Kidney (tissue), 14 donors: ENCODE measurements around the gene PCLO. TPM values are rescaled to one million over a fixed set of nuclear protein-coding genes. Genes with fewer than 3 reads are reported as not detected.
A peak's percentile ranks its signal among the peaks of the same experiment; 100 is the strongest.

ENCODE experiments used
- DNase-seq, 5 donors: peaks; one replicate each; pipeline ENCODE4 v3.0.0-alpha.2; 2013 to 2020
- FAIRE-seq: peaks from 2 replicates; lab custom pipeline; 2012; peaks lifted over from hg19 to GRCh38; lab: Jason Lieb, UNC
- H3K27ac ChIP-seq, 2 donors: one replicate each; pipeline ENCODE4 v1.7.0; 2013; ENCODE audit warnings: low read depth in 2 of 2, low read length in 2 of 2, inconsistent platforms in 1 of 2
- H3K27me3 ChIP-seq: one replicate; pipeline ENCODE4 v1.7.1; 2013; ENCODE audit warnings: low read length, inconsistent platforms; ENCODE audit not compliant: control insufficient read depth, insufficient read depth
- H3K36me3 ChIP-seq, 3 donors: one replicate each; pipeline versions ENCODE4 v1.7.0 to v1.7.1; 2013; ENCODE audit warnings: low read length in 3 of 3, control low read depth in 1 of 3, inconsistent platforms in 1 of 3; ENCODE audit not compliant: insufficient read depth in 3 of 3, control insufficient read depth in 2 of 3
- H3K4me1 ChIP-seq, 3 donors: one replicate each; pipeline versions ENCODE4 v1.7.0 to v1.7.1; 2013; ENCODE audit warnings: low read length in 3 of 3, inconsistent platforms in 1 of 3, low read depth in 1 of 3; ENCODE audit not compliant: control insufficient read depth in 2 of 3, insufficient read depth in 2 of 3
- H3K4me3 ChIP-seq, 3 donors: one replicate each; pipeline versions ENCODE4 v1.7.0 to v1.8.1; 2013; ENCODE audit warnings: low read length in 3 of 3, control low read depth in 1 of 3, inconsistent platforms in 1 of 3
- H3K9ac ChIP-seq, 3 donors: one replicate each; pipeline versions ENCODE4 v1.7.0 to v1.7.1; 2013; ENCODE audit warnings: low read length in 3 of 3, control low read depth in 1 of 3, inconsistent platforms in 1 of 3
- H3K9me3 ChIP-seq, 3 donors: one replicate each; pipeline versions ENCODE4 v1.7.0 to v1.7.1; 2013; ENCODE audit warnings: low read length in 3 of 3, control low read depth in 1 of 3, inconsistent platforms in 1 of 3; ENCODE audit not compliant: control insufficient read depth in 2 of 3, insufficient read depth in 1 of 3
- intact Hi-C: fragments of 100-400 bp; cut with DNase I; formaldehyde crosslinking; loops from one replicate; pipeline ENCODE4 v1.11.1; 2022
- polyA plus RNA-seq: library from polyadenylated mRNA; stranded (reverse); fragments of 350-450 nt; fragmentation: Illumina TruSeq; extraction: RNeasy Lipid Tissue Mini Kit (QIAGEN cat#74804); gene quantifications from one replicate; pipeline ENCODE4 v1.2.3, GENCODE V29; 2014; ENCODE audit warnings: low read depth, low replicate concordance; ENCODE audit not compliant: insufficient read depth
- total RNA-seq: library from RNA; stranded (reverse); fragmentation: NEBNext Ultra II Directional; extraction: Animal tissue kit (Norgen Biotek cat#: 25700); gene quantifications from one replicate; pipeline ENCODE4 v1.2.1, GENCODE V29; 2021
- TF ChIP-seq, protein P1 (sequence below): IDR thresholded peaks from 3 replicates; pipeline ENCODE4 v1.5.1; 2012; ENCODE audit warnings: mild to moderate bottlenecking, moderate library complexity, borderline replicate concordance; ENCODE audit not compliant: insufficient read depth; ENCODE audit errors: extremely low read depth
- donor health status: control.
- donor health status: control.
- donor health status: control.
- donor health status: control.
- donor health status: control.
- donor health status: DM: yes; HTN: yes; CAD: no.
- donor health status: Normal renal cell carcinoma (clear cell type).

PCLO gene
- total and polyA plus RNA-seq, 2 donors from 2014 or later: 4.0 to 12.0 TPM

DNA sequence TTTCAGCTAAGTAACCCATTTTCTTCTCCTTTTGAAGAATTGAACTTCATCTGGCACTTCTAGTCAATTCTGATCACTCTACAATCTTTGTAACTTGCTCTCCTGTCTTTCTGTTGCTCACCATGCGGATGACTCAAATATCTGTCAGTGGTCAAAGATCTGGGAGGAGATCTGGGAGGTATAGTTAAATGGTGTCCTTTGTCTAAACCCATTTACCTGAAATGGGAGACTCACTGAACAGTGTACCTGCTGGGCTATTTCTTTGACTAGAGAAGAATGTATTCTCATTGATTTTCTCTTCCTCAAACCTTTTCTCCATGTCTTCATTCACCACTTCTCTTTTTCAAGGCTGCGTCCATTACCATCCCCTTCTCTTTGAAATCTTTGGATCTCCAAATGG, 42.0 kb upstream of the PCLO start:
- no peak for DNase-seq
- intact Hi-C loops: no loop called here
- H3K4me1 ChIP-seq: no peaks in the 10 kb centered on the region
- no peaks in the 10 kb centered on the region for H3K36me3 ChIP-seq
- H3K9me3 ChIP-seq: no peaks in the 10 kb centered on the region
- TF ChIP-seq, protein P1, sequence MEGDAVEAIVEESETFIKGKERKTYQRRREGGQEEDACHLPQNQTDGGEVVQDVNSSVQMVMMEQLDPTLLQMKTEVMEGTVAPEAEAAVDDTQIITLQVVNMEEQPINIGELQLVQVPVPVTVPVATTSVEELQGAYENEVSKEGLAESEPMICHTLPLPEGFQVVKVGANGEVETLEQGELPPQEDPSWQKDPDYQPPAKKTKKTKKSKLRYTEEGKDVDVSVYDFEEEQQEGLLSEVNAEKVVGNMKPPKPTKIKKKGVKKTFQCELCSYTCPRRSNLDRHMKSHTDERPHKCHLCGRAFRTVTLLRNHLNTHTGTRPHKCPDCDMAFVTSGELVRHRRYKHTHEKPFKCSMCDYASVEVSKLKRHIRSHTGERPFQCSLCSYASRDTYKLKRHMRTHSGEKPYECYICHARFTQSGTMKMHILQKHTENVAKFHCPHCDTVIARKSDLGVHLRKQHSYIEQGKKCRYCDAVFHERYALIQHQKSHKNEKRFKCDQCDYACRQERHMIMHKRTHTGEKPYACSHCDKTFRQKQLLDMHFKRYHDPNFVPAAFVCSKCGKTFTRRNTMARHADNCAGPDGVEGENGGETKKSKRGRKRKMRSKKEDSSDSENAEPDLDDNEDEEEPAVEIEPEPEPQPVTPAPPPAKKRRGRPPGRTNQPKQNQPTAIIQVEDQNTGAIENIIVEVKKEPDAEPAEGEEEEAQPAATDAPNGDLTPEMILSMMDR: no peak
- H3K9ac ChIP-seq: no peak overlapping the region
- no peak for FAIRE-seq
- H3K27ac ChIP-seq: no peak overlapping the region
- H3K4me3 ChIP-seq: no peak overlapping the region
- no peaks in the 10 kb centered on the region for H3K27me3 ChIP-seq

DNA sequence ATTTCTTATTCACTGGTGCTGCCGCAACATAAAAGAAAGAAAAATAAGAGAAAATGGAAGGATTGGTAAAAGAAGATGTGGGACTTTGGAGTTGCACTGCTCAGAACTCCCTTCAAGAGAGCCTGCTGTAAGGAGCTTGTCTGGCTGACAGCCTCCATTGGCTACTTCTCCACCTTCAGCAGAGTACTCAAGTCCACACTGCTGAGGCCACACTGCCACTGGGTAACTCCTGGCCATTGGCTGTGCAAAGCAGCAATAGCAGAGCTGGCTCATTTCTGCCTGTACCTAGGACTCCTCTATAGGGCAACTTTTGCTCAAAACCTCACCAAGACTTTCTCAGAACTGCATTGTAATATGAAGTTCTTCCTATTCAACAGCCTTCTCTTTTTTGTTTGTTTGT, 38.7 kb upstream of the PCLO start:
- DNase-seq: peak in 1 of 5 donors; percentile 5
- TF ChIP-seq, protein P1: no peak
- intact Hi-C loops: no loop called here
- FAIRE-seq: no peak
- no peaks in the 10 kb centered on the region for H3K9me3 ChIP-seq
- H3K27me3 ChIP-seq: no peaks in the 10 kb centered on the region
- H3K27ac ChIP-seq: no peak overlapping the region
- H3K36me3 ChIP-seq: no peaks in the 10 kb centered on the region
- no peak overlapping the region for H3K9ac ChIP-seq
- H3K4me3 ChIP-seq: no peak overlapping the region
- no peaks in the 10 kb centered on the region for H3K4me1 ChIP-seq

DNA sequence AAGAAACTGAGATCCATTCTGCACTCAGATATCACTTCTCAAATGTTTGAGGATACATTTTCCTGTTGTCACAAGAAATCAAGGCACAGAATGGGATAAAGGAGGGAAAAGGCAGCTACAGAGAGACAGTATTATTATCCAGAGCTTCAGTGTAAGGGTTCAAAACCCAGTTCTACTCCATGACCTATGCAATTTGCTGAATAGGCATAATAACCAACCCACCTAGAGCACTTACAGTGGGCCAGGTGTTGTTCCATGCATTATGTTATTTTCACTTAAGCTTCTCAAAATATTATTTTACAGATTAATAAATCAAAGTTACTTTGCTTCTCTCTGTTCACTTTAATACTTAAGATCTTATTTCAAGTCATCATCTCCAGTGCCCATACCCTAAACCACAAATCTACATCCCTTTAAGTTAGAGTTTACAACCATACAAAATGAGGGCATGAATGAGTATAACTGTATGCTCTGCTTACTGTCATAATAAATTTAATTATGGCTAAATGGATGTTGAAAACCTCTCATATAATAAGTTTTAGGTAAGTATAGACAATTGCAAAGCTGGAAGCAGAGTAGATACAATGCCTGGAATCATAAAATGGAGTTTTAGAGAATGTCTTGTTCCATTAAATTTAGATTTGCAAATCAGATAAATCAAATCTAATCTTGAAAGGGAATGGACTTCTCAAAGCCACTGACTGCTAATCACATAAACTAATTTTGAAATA, 28.1 kb upstream of the PCLO start:
- H3K9ac ChIP-seq: no peak overlapping the region
- no peak overlapping the region for H3K4me3 ChIP-seq
- H3K27me3 ChIP-seq: no peaks in the 10 kb centered on the region
- no peaks in the 10 kb centered on the region for H3K9me3 ChIP-seq
- DNase-seq (no peak), FAIRE-seq (no peak)
- no peak overlapping the region for H3K27ac ChIP-seq
- H3K36me3 ChIP-seq: no peaks in the 10 kb centered on the region
- no peaks in the 10 kb centered on the region for H3K4me1 ChIP-seq
- intact Hi-C loops: no loop called here
- TF ChIP-seq, protein P1: no peak
